COLO829 (cell line): ENCODE data around the gene ATF5.

ENCODE experiments used
- DNase-seq: peaks from one replicate; pipeline ENCODE4 v3.0.0; 2012; ENCODE audit warnings: low spot score

The ATF5 gene

DNA sequence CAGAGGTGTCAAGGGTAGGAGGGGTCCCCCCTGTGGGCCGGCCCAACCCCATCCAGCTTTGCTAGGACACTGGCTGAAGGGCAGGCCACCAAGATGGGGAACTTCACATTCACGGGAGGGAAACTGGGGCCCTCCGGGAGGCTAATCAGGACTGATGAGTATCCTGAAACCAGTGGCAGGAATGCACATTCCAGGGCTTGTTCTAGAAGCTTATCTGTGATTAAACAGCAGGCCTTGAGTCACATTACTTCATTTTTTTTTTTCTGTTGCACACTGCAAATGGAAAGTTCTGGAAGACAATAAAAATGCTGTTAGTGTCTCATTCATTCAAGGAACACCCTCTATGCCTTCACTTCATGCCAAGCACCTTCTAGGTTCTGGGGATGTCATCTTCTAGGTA is 47.5 kb downstream of the ATF5 start:
- DNase-seq, result no peak

DNA sequence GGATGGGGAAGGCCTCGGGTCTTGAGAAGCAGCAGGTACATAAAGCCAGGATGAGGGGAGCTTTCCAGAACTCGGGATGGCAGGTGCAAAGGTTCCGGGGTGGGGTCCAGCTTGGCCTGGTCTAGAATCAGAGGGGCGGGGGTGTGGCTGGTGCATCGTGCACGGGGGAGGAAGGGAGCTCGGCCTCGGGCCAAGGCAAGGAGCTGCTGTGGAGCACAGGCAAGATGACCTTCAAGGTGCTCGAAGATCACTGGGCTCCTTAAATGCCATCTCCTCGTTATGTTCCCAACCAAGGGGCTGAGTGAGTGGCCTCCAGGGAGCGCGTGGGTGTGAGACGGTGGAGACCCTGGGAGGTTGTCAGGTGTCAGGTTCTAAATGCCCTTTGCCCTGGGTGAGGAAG is 48.1 kb downstream of the ATF5 start:
- DNase-seq, result no peak

GRCh38 chr19:49977881-49978280 is 48.9 kb downstream of the ATF5 start:
- DNase-seq, result no peak

DNA sequence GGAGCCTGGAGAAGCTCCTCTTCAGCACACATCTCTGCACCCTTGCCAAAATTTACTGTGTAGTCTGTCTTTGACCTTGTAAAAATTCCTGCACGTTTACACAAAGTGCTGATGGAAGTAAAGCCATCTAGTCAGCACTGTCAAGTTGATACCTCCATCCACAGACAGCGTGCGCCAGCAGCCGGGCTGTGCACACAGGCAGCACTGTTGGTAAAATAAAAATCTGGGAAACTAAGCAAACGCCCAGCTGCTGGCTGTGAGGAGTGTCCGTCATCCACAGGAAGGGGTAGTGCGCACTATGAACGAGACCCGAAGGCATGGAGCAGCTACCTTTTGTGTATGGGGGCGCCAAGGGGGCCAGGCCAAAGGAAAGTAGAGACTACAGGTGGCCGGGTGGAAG is 49.3 kb downstream of the ATF5 start:
- DNase-seq, result no peak

GRCh38 chr19:49981603-49982593 is 52.9 kb downstream of the ATF5 start:
- DNase-seq, result no peak
